Spinal cord (tissue), 10 donors: ENCODE results near the gene PPP2R5C. TPM values are rescaled to one million over a fixed set of nuclear protein-coding genes. Genes with fewer than 3 reads are reported as not detected.

ENCODE experiments used
- DNase-seq, 6 donors: peaks; one replicate each; pipeline versions ENCODE4 v3.0.0 to v3.0.0-alpha.2; 2013 to 2015; ENCODE audit warnings: low spot score in 6 of 6, low read depth in 4 of 6
- H3K27ac ChIP-seq: one replicate; pipeline ENCODE4 v1.5.1; 2013; ENCODE audit warnings: low read depth, low read length, control low read depth
- H3K27me3 ChIP-seq: one replicate; pipeline ENCODE4 v1.6.1; 2013; ENCODE audit warnings: low read length; ENCODE audit not compliant: control insufficient read depth, insufficient read depth
- H3K36me3 ChIP-seq: one replicate; pipeline ENCODE4 v1.6.1; 2013; ENCODE audit warnings: low read length; ENCODE audit not compliant: control insufficient read depth, insufficient read depth
- H3K4me1 ChIP-seq: one replicate; pipeline ENCODE4 v1.6.1; 2013; ENCODE audit warnings: low read length; ENCODE audit not compliant: control insufficient read depth, insufficient read depth
- H3K4me3 ChIP-seq: one replicate; pipeline ENCODE4 v1.5.1; 2013; ENCODE audit warnings: low read depth, low read length, control low read depth
- H3K9me3 ChIP-seq: one replicate; pipeline ENCODE4 v1.6.1; 2013; ENCODE audit warnings: low read length; ENCODE audit not compliant: control insufficient read depth, insufficient read depth
- WGBS: methylation state at CpG from one replicate; pipeline ENCODE4 v1.1.5; 2013; ENCODE audit warnings: missing lambda C conversion rate; ENCODE audit not compliant: insufficient coverage; 5-methylcytosine and 5-hydroxymethylcytosine counted together
- polyA plus RNA-seq, 2 donors: library from polyadenylated mRNA; unstranded; fragments of 120-200 nt; gene quantifications; one replicate each; pipeline ENCODE4 v1.2.1, GENCODE V29; 2013; ENCODE audit not compliant: insufficient read length in 2 of 2
- total RNA-seq, 2 donors: library from RNA; depleted of rRNA in 1 of 2; stranded (reverse); fragments of 120-200 nt in 1 of 2; fragments of >200 nt in 1 of 2; gene quantifications; one replicate each; pipeline versions ENCODE4 v1.2.3 to v1.2.4, GENCODE V29; 2013 to 2014
- donor health status: healthy.

Gene PPP2R5C
- total and polyA plus RNA-seq, 4 donors, result 104 to 136 (median 123) TPM

- peaks cover 20% of the 10 kb centered on the region for H3K4me1 ChIP-seq
- whole genome bisulfite sequencing, result 82% methylated on average over 2 of the region's 4 CpGs
These were observed 189.2 kb downstream of the PPP2R5C start for GRCh38 chr14:101950516-101951215.

DNA sequence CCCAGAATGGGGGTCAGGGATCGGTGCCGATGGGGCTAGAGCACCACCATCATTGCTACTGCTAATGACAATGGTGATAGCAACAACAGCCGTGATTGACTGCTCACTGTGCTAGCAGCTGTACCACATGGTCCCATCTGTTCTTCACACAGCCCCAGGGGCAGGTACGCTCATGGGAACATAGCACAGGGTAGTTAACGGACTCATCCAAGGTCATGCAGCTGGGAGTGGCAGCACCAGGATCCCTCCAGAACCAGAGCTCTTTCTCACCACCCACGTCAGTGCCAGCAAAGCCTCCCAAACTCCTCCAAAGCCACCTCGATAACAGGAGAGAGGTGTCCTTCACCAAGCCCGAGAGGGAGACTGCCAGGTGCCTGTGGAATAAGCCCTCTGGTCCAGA, 191.6 kb downstream of the PPP2R5C start:
- Histone ChIP-seq H3K27me3 (no peaks in the 10 kb centered on the region), H3K4me1 (peaks cover 13% of the 10 kb centered on the region), H3K36me3 (peaks cover 5% of the 10 kb centered on the region), H3K4me3 (no peak overlapping the region), H3K27ac (no peak overlapping the region), H3K9me3 (no peaks in the 10 kb centered on the region)
- WGBS, result 58% methylated on average over 6 of the region's 8 CpGs
- no peak for DNase-seq

More at GRCh38 chr14:101950516-101951215, 189.2 kb downstream of the PPP2R5C start:
- Histone ChIP-seq H3K27me3 (peaks cover 4% of the 10 kb centered on the region), H3K9me3 (no peaks in the 10 kb centered on the region), H3K27ac (no peak overlapping the region), H3K4me3 (no peak overlapping the region), H3K36me3 (no peaks in the 10 kb centered on the region)
- DNase-seq, result no peak

- H3K4me1 ChIP-seq, result peaks cover 2% of the 10 kb centered on the region
- no peak overlapping the region for H3K27ac ChIP-seq
- H3K4me3 ChIP-seq, result no peak overlapping the region
- no peaks in the 10 kb centered on the region for H3K27me3 ChIP-seq
- 82% methylated on average over 5 of the region's 6 CpGs for WGBS
- no peaks in the 10 kb centered on the region for H3K9me3 ChIP-seq
- H3K36me3 ChIP-seq, result peaks cover 5% of the 10 kb centered on the region
- DNase-seq, result no peak
These were observed 193.0 kb downstream of the PPP2R5C start for GRCh38 chr14:101954501-101954900.

- WGBS, result 64% methylated on average over 34 of the region's 34 CpGs
These were observed 194.2 kb downstream of the PPP2R5C start for GRCh38 chr14:101955695-101956161.

DNA sequence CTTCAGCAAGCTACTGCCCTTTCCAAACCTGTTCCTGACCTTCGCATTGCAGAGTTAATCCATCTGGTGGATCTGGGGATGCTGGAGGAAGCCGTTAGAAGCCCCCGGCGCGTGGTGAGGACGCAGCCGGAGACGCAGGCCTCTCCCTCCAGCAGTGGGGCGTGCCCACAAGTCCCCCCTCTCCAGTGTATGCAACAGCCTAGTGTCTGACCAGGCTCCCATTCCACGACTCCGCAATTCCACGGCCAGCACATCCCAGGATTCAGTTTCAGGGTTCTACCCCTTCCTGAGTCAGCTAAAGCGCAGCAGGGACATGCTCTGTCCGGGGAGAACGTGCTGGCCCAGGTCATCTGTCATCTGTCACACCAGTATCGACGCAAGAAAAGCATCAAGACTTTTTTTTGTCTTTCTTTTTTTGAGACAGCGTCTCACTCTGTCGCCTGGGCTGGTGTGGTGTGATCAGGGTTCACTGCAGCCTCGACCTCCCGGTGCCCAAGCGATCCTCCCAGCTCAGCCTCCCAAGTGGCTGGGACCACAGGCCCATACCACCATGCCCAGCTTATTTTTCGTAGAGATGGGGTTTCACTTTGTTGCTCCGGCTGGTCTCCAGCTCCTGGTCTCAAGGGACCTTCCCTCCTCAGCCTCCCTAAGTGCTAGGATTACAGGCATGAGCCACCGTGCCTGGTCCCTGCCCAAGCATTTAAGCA, 194.8 kb downstream of the PPP2R5C start:
- 85% methylated on average over 23 of the region's 25 CpGs for WGBS
- H3K9me3 ChIP-seq, result no peaks in the 10 kb centered on the region
- DNase-seq, result no peak
- H3K4me3 ChIP-seq, result no peak overlapping the region
- H3K27ac ChIP-seq, result no peak overlapping the region
- no peaks in the 10 kb centered on the region for H3K27me3 ChIP-seq
- H3K36me3 ChIP-seq, result peaks cover 5% of the 10 kb centered on the region
- peaks cover 4% of the 10 kb centered on the region for H3K4me1 ChIP-seq

More at GRCh38 chr14:101955695-101956161, 194.2 kb downstream of the PPP2R5C start:
- H3K36me3 ChIP-seq, result peaks cover 5% of the 10 kb centered on the region
- no peak for DNase-seq
- no peaks in the 10 kb centered on the region for H3K4me1 ChIP-seq
- no peaks in the 10 kb centered on the region for H3K27me3 ChIP-seq
- H3K27ac ChIP-seq, result no peak overlapping the region
- no peaks in the 10 kb centered on the region for H3K9me3 ChIP-seq
- no peak overlapping the region for H3K4me3 ChIP-seq

DNA sequence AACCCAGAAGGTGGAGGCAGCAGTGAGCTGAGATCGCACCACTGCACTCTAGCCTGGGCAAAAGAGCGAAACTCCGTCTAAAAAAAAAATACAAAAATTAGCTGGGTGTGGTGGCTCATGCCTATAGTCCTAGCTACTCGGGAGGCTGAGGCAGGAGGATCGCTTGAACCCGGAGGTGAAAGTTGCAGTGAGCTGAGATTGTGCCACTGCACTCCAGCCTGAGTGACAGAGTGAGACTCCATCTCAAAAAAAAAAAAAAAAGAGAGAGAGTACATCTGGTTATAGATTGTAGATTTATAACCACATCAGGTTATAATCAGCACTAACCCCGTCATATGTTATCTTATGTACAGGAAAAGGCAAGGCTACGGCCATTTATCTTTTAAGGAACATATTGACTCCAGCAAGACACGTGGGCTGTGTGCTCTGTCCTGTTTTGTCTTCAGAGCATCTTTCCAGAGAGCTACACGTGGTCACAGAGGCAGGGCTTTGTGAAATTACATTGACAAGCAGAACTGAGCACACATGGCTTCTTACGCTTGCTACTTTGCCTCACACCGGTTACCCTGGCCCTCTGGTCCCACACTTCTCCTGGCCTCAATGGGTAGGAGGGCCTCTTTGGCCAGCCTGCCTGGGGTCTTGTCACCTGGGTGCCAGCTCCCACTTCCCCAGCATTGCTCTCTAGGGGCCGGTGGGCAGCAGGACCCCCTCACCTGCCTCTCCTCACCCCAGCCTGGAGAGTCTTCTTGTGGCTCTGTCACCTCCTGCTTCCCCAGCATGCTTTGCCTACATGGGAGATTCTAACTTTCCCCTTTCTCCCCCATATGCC, 196.1 kb downstream of the PPP2R5C start:
- H3K27me3 ChIP-seq, result no peaks in the 10 kb centered on the region
- 75% methylated on average over 7 of the region's 13 CpGs for WGBS
- no peak overlapping the region for H3K4me3 ChIP-seq
- H3K9me3 ChIP-seq, result no peaks in the 10 kb centered on the region
- peaks cover 5% of the 10 kb centered on the region for H3K36me3 ChIP-seq
- H3K4me1 ChIP-seq, result peaks cover 12% of the 10 kb centered on the region
- no peak for DNase-seq
- no peak overlapping the region for H3K27ac ChIP-seq

DNA sequence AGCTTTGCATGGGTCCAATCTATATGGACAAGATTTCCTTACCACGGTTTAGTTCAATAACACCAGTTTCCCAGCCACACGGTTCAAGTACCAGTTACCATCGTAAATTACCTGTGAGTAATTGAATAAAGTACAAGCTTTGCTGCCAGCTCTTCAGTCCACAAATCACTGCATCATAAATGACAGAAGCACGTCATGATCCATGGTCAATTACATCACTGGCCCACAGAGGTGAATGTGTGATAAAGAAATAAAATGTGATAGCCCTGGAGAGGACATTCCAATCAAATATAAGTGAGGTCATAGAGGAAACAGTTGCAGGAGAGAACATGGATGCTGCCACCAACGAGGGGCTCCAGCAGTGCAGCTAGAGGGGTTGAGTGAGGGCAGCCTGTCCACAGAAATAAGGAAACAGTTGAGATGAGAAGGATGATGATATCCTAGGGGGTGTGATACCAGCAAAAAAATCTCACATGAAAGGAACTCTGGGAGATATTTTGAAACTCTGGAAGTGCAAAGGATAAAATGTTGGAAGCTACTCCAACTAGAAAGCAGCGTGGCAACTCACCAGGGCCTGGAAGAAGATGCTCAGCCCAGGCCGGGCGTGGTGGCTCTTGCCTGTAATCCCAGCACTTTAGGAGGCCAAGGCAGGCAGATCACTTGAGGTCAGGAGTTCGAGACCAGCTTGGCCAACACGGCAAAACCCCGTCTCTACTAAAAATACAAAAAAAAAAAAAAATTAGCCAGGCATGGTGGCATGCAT, 197.1 kb downstream of the PPP2R5C start:
- Histone ChIP-seq H3K4me3 (no peak overlapping the region), H3K4me1 (peaks cover 18% of the 10 kb centered on the region), H3K27me3 (no peaks in the 10 kb centered on the region), H3K27ac (no peak overlapping the region), H3K36me3 (peaks cover 5% of the 10 kb centered on the region), H3K9me3 (no peaks in the 10 kb centered on the region)
- 90% methylated on average over 4 of the region's 11 CpGs for WGBS
- DNase-seq, result no peak

DNA sequence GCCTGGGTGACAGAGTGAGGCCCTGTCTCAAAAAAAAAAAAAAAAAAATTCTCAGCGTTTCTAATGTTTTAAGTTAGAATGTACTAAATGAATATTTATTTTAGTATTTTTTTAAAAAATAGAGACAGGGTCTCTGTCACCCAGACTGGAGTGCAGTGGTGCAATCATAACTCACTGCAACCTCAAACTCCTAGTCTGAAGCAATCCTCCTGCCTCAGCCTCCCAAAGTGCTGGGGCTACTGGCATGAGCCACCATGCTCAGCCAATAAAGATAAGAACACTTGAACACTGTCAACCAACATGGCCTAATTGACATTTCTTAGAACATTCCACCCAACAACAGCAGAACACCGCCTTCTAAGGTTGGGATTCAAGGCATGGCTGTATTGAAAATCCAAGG, 197.8 kb downstream of the PPP2R5C start:
- H3K4me1 ChIP-seq, result peaks cover 23% of the 10 kb centered on the region
- peaks cover 5% of the 10 kb centered on the region for H3K36me3 ChIP-seq
- DNase-seq, result no peak
- H3K9me3 ChIP-seq, result no peaks in the 10 kb centered on the region
- WGBS, result no CpG with 5 or more reads among the region's 2 CpGs
- no peak overlapping the region for H3K27ac ChIP-seq
- no peak overlapping the region for H3K4me3 ChIP-seq
- H3K27me3 ChIP-seq, result no peaks in the 10 kb centered on the region

DNA sequence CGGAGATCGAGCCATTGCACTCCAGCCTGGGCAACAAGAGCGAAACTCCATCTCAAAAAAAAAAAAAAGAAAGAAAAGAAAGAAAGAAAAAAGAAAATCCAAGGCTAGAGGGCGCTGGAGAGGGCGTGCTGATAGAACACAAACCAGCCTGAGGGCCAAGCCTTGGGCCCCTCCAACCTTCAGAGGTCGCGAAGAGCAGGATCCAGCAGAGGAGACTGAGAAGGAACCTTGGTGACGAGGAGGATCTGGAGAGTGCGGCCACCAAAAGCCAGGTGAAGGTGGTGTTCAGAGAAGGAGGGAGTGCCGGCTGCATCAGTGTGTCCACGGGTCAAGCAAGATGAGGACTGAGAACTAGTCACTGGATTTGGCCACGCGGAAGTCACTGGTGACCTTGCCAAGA, 198.7 kb downstream of the PPP2R5C start:
- Histone ChIP-seq H3K27ac (no peak overlapping the region), H3K4me3 (no peak overlapping the region), H3K27me3 (no peaks in the 10 kb centered on the region), H3K36me3 (peaks cover 8% of the 10 kb centered on the region), H3K4me1 (peaks cover 24% of the 10 kb centered on the region), H3K9me3 (no peaks in the 10 kb centered on the region)
- no peak for DNase-seq
- WGBS, result 60% methylated on average over 10 of the region's 13 CpGs
